Endothelial cell of hepatic sinusoid (primary cell): ENCODE results near the gene TBCA.
"Not testable (repeated sequence)": the region's sequence is repeated elsewhere in the genome, so short reads cannot be mapped to it uniquely, and the experiment has no call there.

Experiments
- in situ Hi-C: cut with HindIII; loops from 2 replicates; pipeline ENCODE4 v1.10.0; 2017; ENCODE audit warnings: low sequenced_read_pairs

The TBCA gene

GRCh38 chr5:77718934-77719610, 57.1 kb downstream of the TBCA start:
- in situ Hi-C loops, result no loop called here

- in situ Hi-C loops, result no loop called here
Observed at GRCh38 chr5:77709993-77710685, 66.0 kb downstream of the TBCA start.

- in situ Hi-C loops, result no loop called here
Observed at GRCh38 chr5:77709340-77709739, 66.8 kb downstream of the TBCA start.

GRCh38 chr5:77707791-77708190, 68.3 kb downstream of the TBCA start:
- in situ Hi-C loops, result no loop called here

GRCh38 chr5:77699569-77699968, 76.6 kb downstream of the TBCA start:
- in situ Hi-C loops, result not testable (repeated sequence)

- in situ Hi-C loops, result no loop called here
Observed at GRCh38 chr5:77698920-77699319, 77.2 kb downstream of the TBCA start.

GRCh38 chr5:77697692-77698091, 78.4 kb downstream of the TBCA start:
- in situ Hi-C loops, result no loop called here

DNA sequence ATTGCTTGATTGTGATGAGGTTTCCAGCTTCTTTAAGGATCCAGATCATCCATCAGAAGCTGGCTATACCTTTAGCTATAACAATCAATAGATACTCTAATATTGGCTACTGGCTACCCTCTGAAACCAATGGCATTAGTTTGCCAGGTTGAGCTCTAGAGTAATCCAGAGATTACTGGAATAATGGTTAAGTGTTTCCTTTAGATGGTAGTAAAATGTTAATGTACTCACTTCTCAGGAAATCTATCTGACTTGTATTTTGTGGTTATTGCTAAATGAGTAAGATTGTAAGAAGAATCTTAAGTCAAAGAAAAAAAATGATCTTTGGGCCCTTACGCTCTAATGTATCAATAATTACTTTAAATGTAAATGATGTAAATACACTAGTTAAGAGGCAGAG, 80.0 kb downstream of the TBCA start:
- in situ Hi-C loops, result no loop called here

DNA sequence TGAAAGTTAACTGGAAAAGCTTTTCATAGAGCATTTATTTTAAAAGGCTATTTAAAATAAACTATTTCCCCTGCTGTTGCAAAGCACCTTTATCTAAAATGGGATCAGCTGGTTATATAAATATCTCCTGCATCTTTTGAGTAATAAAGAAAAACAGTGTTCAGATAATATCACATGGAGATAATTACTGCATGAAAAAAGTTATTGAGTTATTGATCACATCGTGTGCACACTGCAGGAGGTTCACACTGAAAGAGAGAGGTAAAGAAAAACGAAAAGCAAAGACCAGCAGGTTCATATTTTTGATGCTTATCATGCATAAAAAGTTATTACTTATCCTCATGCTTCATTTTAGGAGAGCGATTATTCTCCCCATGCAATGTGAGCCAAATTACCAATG, 82.2 kb downstream of the TBCA start:
- in situ Hi-C loops, result no loop called here

DNA sequence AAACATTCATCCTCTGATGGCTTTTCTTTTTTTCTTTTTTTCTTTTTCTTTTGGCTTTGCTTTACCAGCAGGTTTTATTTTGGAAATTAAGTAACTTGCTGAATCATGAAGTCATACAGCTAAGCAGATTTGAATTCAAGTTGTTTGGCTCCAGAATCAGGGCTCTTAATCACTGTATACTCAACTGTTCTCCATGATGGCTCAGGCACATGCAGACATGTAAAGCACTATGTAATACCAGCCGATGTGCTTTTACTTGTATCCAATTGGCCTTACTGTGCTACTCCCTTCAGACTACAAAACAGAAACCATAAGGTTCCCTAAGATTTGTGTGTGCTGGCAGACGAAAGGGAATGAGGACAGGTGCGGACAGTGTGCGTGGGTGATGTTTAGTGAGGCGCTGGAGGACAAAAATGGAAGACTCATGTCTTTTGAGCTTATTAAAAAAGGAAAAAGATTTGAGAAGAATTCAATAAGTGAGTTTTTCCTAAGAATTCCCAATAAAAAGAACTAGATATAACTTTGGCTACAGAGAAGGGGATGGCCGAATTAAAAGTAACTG, 92.9 kb downstream of the TBCA start:
- in situ Hi-C loops, result no loop called here

DNA sequence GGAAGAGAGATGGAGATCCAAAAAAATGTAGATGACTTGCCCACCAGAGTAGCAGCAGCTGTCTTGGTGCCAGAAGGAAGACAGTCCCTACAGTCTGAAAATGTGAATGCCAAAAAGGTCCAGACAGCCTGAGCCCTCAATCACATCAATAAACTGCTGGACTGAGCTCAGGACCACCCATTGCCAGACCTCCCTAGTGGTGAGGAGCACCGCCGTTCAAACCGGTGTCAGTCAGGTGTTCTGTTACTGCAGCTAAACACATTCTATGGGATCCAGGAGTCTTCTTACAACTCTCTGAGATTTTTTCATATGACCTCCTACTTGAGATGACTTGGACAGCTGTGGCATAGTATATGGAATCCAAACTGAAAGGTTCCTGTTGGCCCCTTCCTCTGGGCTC, 105.6 kb downstream of the TBCA start:
- in situ Hi-C loops, result no loop called here

DNA sequence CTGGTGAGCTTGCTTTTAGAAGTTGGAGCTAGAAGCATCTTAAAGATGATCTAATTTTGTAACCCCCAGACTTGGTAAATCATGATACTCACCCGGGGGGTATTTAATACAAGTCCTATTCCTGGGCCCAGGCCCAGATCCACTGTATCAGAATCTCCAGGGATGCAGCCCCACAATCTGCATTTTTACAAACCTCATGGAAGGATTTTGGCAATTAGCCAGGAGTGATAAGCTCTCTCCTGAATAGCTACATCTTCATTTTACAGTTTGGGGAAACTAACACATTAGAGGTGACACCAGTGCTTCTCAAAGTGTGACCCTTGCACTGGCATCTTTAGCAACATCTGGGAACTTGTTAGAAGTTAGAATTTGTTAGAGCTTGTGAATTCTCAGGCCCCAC, 106.5 kb downstream of the TBCA start:
- in situ Hi-C loops, result loop anchor here (10.0 kb wide), 1 partner anchor 605 kb away; no protein-coding TSS in a partner anchor

GRCh38 chr5:77663090-77663863, 112.9 kb downstream of the TBCA start:
- in situ Hi-C loops, result loop anchor here (10.0 kb wide), 1 partner anchor 612 kb away; no protein-coding TSS in a partner anchor

GRCh38 chr5:77662635-77663034, 113.5 kb downstream of the TBCA start:
- in situ Hi-C loops, result loop anchor here (10.0 kb wide), 1 partner anchor 612 kb away; no protein-coding TSS in a partner anchor

- in situ Hi-C loops, result no loop called here
Observed at GRCh38 chr5:77658662-77659061, 117.5 kb downstream of the TBCA start.

DNA sequence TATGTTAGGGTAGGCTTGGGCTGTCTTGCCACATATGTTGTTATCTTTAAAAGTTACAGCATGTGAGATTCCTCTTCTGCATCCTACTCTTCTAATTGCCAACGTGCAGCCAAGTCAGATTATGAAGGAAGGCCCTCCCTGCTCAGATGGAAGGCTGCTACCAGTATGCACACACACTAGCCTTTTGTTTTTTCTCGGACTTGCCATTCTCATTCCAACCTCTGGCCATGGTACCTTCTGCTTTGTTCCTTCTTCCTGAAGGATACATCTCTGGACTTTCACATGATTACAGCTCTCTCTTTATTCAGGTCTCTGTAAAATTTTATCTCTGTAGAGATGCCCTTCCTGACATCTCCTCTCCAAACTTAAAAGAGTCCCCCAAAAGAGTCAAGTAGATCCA, 124.8 kb downstream of the TBCA start:
- in situ Hi-C loops, result no loop called here

GRCh38 chr5:77650686-77651085, 125.5 kb downstream of the TBCA start:
- in situ Hi-C loops, result no loop called here

GRCh38 chr5:77649776-77650175, 126.4 kb downstream of the TBCA start:
- in situ Hi-C loops, result no loop called here

- in situ Hi-C loops, result no loop called here
Observed at GRCh38 chr5:77645995-77646639, 130.0 kb downstream of the TBCA start.

DNA sequence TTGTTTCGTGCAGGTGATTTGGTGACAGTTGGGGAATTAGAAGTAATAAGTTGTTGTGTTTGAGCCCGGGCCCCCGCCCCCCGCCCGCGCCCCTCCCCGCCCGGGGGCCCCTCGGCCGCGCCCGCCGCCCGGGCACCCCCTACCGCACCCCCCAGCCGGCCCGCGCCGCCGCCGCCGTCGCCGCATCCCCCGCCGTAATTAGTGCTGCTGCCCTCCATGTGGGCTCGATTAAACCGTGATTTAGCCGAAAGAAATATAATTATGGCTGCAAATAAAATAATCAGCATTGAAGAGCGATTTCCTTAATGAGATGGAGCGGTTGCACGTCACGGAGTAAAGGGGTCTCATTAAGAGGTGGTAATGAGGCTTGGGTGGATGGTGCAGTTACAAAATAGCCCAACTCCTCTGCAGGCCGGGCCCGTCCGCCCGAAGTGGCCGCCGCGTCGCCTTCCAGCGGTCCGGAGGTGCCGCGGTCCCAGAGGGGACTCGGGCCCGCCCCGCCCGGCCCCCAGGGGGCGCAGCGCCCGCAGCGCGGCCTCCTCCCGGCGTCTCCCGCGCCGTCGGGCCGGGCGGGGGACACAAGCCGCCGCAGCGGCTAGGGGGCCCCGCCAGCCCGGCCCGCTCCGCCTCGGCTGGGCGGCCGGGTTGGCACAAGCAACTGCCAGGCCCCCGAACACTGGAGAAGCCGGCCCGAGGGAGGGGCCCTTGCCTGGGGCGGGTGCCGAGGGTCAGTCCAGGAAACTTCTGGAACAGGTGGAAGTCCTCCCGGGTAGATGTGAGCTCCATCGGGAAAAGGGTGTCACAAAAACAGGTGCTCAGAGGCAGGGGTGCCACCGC, 130.8 kb downstream of the TBCA start:
- in situ Hi-C loops, result no loop called here
